ENCODE measurements around the gene TENM4.

Gene TENM4

GRCh38 chr11:79358258-79358657, 82.6 kb downstream of the TENM4 start:
- H3K4me3 ChIP-seq (ENCODE audit: low read length) = no peak overlapping the region
- no peak for DNase-seq (ENCODE audit: low read depth)
- TF ChIP-seq CTCF (conservative IDR thresholded peaks at IDR 0.05; ENCODE audit: low read length) = no peak

- DNase-seq (ENCODE audit: low read depth) = peak; percentile 42
- no peak overlapping the region for H3K4me3 ChIP-seq (ENCODE audit: low read length)
- TF ChIP-seq CTCF (conservative IDR thresholded peaks at IDR 0.05; ENCODE audit: low read length) = no peak
These were observed 87.1 kb downstream of the TENM4 start for GRCh38 chr11:79353706-79354105.

DNA sequence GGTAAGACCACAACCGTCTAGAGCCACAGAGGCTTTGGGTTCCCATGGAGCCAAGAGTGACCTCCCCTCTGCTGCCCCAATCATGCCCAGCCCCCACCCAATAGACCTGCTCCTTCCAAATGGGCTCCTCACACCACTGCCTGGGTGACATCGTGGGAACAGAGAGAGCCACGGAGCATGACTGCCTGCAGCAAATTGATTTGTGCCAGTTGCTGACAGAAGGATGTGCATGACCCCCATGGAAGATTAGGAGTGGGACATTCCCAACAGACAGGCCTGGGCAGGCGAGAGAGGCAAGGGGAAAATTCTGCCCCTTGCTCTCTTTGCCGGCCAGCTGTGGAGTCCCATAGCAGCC, 88.5 kb downstream of the TENM4 start:
- DNase-seq (ENCODE audit: low read depth) = no peak

GRCh38 chr11:79348976-79349682, 91.7 kb downstream of the TENM4 start:
- no peak for TF ChIP-seq CTCF (conservative IDR thresholded peaks at IDR 0.05; ENCODE audit: low read length)
- no peak for DNase-seq (ENCODE audit: low read depth)

More for the DNA sequence above, 88.5 kb downstream of the TENM4 start:
- no peak for TF ChIP-seq CTCF (conservative IDR thresholded peaks at IDR 0.05; ENCODE audit: low read length)
- no peak overlapping the region for H3K4me3 ChIP-seq (ENCODE audit: low read length)

DNA sequence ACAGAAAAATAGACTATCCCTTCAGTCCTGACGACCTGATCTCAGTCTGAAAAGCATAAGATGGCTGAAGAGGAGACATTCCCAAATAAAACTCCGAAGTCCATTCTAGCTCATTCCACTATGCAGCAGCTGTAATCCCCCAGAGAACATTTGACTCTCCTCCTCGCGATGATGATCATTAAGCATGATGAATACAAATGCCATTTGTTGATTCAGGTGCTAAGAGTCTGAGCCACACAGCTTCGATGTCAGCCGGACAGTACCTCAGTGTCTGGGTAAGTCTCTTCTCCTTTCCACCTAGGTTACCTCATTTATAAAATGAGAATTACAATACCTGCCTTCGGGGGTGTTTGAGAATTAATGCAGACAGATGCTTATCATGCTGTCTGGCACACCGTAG, 94.8 kb downstream of the TENM4 start:
- TF ChIP-seq CTCF (conservative IDR thresholded peaks at IDR 0.05; ENCODE audit: low read length) = no peak
- DNase-seq (ENCODE audit: low read depth) = no peak
- no peak overlapping the region for H3K4me3 ChIP-seq (ENCODE audit: low read length)

More at GRCh38 chr11:79348976-79349682, 91.7 kb downstream of the TENM4 start:
- H3K4me3 ChIP-seq (ENCODE audit: low read length) = no peak overlapping the region

DNA sequence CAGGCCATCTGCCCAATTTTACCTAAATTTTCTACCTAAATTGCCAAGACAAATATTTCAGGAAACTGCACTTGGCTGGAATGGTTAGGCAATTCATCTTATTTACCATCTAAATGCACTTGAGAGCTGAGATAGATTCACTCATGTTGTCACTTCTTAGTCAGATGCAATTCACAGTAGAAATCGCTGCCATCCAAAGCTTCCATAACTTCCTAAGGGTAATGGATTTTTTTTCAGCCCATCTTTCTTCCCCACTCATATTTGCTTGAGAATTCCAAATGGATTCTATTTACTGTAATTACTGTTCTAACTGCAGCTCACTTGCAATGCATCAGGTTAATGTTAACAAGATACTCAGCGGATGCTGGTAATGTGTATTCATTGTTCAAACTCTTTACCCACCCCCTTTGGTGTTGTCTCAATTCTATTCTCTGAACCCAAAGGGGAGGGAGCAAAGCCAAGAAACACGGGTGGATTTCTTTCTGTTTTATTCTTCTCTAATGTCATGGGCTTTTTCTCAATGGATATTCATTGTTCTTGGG, 96.0 kb downstream of the TENM4 start:
- TF ChIP-seq CTCF (conservative IDR thresholded peaks at IDR 0.05; ENCODE audit: low read length) = no peak
- H3K4me3 ChIP-seq (ENCODE audit: low read length) = no peak overlapping the region
- no peak for DNase-seq (ENCODE audit: low read depth)

GRCh38 chr11:79342686-79343085, 98.1 kb downstream of the TENM4 start:
- no peak overlapping the region for H3K4me3 ChIP-seq (ENCODE audit: low read length)
- DNase-seq (ENCODE audit: low read depth) = no peak
- no peak for TF ChIP-seq CTCF (conservative IDR thresholded peaks at IDR 0.05; ENCODE audit: low read length)

Measured in AG10803 (cell line).